ENCODE data around the gene EGLN1. TPM values are rescaled to one million over a fixed set of nuclear protein-coding genes. Genes with fewer than 3 reads are reported as not detected.
"Not testable (repeated sequence)": the region's sequence is repeated elsewhere in the genome, so short reads cannot be mapped to it uniquely, and the experiment has no call there.

EGLN1 gene
- total and polyA plus RNA-seq, 2 experiments from 2014 or later: 1.9 to 6.0 TPM

DNA sequence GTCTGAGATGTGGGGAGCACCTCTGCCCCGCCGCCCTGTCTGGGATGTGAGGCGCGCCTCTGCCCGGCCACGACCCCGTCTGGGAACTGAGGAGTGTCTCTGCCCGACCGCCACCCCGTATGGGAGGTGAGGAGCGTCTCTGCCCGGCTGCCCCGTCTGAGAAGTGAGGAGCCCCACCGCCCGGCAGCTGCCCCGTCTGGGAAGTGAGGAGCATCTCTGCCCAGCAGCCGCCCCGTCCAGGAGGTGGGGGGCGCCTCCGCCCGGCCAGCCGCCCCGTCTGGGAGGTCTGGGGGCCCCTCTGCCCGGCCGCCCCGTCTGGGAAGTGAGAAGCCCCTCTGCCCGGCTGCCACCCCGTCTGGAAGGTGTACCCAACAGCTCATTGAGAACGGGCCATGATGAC is 32.0 kb upstream of the EGLN1 start:
- not testable (repeated sequence) for H3K36me3 ChIP-seq (ENCODE audit: insufficient read depth); DNase-seq (ENCODE audit: low spot score); H3K27ac ChIP-seq (ENCODE audit: low read depth); H3K4me3 ChIP-seq; H2AFZ ChIP-seq; H4K20me1 ChIP-seq (replicated peaks; ENCODE audit: insufficient read depth); H3K4me1 ChIP-seq (ENCODE audit: insufficient read depth); H3K4me1 Mint-ChIP-seq; H3K9me2 ChIP-seq (ENCODE audit: insufficient read depth); H3K4me3 Mint-ChIP-seq; H3K27me3 Mint-ChIP-seq (ENCODE audit: insufficient read depth, low read depth, poor library complexity); H3K36me3 Mint-ChIP-seq (ENCODE audit: low read depth); H3K79me2 ChIP-seq (replicated peaks; ENCODE audit: insufficient read depth); H3K27me3 ChIP-seq (ENCODE audit: insufficient read depth); H3K4me2 ChIP-seq; H3F3A ChIP-seq (replicated peaks; ENCODE audit: low read depth); H3K27ac Mint-ChIP-seq; ATAC-seq
- H3K9me3 Mint-ChIP-seq: peaks cover 39% of the 10 kb centered on the region

DNA sequence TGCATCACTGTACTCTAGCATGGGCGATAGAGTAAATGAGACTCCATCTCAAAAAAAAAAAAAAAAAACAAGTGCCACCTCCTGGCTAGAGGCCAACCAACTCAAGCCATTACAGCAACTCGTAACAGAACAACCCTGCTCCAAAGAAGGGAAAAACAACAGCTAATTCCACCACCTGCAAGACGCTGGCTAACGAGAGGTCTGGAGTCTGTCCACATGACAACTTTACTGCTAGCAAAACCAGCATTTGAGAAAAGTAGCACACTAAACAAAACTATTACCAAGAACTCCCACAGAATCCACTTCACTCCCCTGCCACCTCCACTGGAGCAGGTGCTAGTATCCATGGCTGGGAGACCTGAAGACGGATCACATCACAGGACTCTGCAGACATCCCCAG is 24.1 kb upstream of the EGLN1 start:
- H3K27me3 Mint-ChIP-seq (ENCODE audit: insufficient read depth, low read depth, poor library complexity): peaks cover 2% of the 10 kb centered on the region
- ATAC-seq: no peak
- H3K4me2 ChIP-seq: no peak overlapping the region

More for the DNA sequence above, 24.1 kb upstream of the EGLN1 start:
- Histone ChIP-seq H3F3A (replicated peaks; ENCODE audit: low read depth) (no peaks in the 10 kb centered on the region), H3K9me2 (ENCODE audit: insufficient read depth) (no peaks in the 10 kb centered on the region), H3K4me1 (ENCODE audit: insufficient read depth) (no peaks in the 10 kb centered on the region), H3K4me3 (no peak overlapping the region), H3K79me2 (replicated peaks; ENCODE audit: insufficient read depth) (no peaks in the 10 kb centered on the region), H4K20me1 (replicated peaks; ENCODE audit: insufficient read depth) (no peaks in the 10 kb centered on the region), H2AFZ (no peak overlapping the region), H3K36me3 (ENCODE audit: insufficient read depth) (no peaks in the 10 kb centered on the region), H3K27me3 (ENCODE audit: insufficient read depth) (no peaks in the 10 kb centered on the region), H3K27ac (ENCODE audit: low read depth) (no peak overlapping the region)
- no peak overlapping the region for H3K27ac Mint-ChIP-seq
- TF ChIP-seq JUNB (IDR thresholded peaks at IDR 0.05; ENCODE audit: unreplicated experiment) (no peak), STAT1 (IDR thresholded peaks at IDR 0.05; ENCODE audit: unreplicated experiment) (no peak), EZH2phosphoT487 (IDR thresholded peaks at IDR 0.05; ENCODE audit: unreplicated experiment) (no peak), CREB1 (CRISPR knock-in tag; IDR thresholded peaks at IDR 0.05; ENCODE audit: low read depth) (no peak), ZNF331 (CRISPR knock-in tag; IDR thresholded peaks at IDR 0.05; ENCODE audit: low read depth) (no peak), NANOG (IDR thresholded peaks at IDR 0.05; ENCODE audit: borderline replicate concordance) (no peak)
- TF ChIP-seq, protein P1, sequence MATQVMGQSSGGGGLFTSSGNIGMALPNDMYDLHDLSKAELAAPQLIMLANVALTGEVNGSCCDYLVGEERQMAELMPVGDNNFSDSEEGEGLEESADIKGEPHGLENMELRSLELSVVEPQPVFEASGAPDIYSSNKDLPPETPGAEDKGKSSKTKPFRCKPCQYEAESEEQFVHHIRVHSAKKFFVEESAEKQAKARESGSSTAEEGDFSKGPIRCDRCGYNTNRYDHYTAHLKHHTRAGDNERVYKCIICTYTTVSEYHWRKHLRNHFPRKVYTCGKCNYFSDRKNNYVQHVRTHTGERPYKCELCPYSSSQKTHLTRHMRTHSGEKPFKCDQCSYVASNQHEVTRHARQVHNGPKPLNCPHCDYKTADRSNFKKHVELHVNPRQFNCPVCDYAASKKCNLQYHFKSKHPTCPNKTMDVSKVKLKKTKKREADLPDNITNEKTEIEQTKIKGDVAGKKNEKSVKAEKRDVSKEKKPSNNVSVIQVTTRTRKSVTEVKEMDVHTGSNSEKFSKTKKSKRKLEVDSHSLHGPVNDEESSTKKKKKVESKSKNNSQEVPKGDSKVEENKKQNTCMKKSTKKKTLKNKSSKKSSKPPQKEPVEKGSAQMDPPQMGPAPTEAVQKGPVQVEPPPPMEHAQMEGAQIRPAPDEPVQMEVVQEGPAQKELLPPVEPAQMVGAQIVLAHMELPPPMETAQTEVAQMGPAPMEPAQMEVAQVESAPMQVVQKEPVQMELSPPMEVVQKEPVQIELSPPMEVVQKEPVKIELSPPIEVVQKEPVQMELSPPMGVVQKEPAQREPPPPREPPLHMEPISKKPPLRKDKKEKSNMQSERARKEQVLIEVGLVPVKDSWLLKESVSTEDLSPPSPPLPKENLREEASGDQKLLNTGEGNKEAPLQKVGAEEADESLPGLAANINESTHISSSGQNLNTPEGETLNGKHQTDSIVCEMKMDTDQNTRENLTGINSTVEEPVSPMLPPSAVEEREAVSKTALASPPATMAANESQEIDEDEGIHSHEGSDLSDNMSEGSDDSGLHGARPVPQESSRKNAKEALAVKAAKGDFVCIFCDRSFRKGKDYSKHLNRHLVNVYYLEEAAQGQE (IDR thresholded peaks at IDR 0.05; ENCODE audit: unreplicated experiment): no peak
- TF ChIP-seq, protein P2, sequence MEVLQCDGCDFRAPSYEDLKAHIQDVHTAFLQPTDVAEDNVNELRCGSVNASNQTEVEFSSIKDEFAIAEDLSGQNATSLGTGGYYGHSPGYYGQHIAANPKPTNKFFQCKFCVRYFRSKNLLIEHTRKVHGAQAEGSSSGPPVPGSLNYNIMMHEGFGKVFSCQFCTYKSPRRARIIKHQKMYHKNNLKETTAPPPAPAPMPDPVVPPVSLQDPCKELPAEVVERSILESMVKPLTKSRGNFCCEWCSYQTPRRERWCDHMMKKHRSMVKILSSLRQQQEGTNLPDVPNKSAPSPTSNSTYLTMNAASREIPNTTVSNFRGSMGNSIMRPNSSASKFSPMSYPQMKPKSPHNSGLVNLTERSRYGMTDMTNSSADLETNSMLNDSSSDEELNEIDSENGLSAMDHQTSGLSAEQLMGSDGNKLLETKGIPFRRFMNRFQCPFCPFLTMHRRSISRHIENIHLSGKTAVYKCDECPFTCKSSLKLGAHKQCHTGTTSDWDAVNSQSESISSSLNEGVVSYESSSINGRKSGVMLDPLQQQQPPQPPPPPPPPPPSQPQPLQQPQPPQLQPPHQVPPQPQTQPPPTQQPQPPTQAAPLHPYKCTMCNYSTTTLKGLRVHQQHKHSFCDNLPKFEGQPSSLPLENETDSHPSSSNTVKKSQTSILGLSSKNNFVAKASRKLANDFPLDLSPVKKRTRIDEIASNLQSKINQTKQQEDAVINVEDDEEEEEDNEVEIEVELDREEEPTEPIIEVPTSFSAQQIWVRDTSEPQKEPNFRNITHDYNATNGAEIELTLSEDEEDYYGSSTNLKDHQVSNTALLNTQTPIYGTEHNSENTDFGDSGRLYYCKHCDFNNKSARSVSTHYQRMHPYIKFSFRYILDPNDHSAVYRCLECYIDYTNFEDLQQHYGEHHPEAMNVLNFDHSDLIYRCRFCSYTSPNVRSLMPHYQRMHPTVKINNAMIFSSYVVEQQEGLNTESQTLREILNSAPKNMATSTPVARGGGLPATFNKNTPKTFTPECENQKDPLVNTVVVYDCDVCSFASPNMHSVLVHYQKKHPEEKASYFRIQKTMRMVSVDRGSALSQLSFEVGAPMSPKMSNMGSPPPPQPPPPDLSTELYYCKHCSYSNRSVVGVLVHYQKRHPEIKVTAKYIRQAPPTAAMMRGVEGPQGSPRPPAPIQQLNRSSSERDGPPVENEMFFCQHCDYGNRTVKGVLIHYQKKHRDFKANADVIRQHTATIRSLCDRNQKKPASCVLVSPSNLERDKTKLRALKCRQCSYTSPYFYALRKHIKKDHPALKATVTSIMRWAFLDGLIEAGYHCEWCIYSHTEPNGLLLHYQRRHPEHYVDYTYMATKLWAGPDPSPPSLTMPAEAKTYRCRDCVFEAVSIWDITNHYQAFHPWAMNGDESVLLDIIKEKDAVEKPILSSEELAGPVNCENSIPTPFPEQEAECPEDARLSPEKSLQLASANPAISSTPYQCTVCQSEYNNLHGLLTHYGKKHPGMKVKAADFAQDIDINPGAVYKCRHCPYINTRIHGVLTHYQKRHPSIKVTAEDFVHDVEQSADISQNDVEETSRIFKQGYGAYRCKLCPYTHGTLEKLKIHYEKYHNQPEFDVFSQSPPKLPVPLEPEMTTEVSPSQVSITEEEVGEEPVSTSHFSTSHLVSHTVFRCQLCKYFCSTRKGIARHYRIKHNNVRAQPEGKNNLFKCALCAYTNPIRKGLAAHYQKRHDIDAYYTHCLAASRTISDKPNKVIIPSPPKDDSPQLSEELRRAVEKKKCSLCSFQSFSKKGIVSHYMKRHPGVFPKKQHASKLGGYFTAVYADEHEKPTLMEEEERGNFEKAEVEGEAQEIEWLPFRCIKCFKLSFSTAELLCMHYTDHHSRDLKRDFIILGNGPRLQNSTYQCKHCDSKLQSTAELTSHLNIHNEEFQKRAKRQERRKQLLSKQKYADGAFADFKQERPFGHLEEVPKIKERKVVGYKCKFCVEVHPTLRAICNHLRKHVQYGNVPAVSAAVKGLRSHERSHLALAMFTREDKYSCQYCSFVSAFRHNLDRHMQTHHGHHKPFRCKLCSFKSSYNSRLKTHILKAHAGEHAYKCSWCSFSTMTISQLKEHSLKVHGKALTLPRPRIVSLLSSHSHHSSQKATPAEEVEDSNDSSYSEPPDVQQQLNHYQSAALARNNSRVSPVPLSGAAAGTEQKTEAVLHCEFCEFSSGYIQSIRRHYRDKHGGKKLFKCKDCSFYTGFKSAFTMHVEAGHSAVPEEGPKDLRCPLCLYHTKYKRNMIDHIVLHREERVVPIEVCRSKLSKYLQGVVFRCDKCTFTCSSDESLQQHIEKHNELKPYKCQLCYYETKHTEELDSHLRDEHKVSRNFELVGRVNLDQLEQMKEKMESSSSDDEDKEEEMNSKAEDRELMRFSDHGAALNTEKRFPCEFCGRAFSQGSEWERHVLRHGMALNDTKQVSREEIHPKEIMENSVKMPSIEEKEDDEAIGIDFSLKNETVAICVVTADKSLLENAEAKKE (CRISPR knock-in tag; IDR thresholded peaks at IDR 0.05): no peak
- H3K4me3 Mint-ChIP-seq: no peak overlapping the region
- no peaks in the 10 kb centered on the region for H3K9me3 Mint-ChIP-seq
- DNase-seq (ENCODE audit: low spot score): no peak
- no peaks in the 10 kb centered on the region for H3K36me3 Mint-ChIP-seq (ENCODE audit: low read depth)
- no peaks in the 10 kb centered on the region for H3K4me1 Mint-ChIP-seq
